ENCODE data around the gene JCHAIN. TPM values are rescaled to one million over a fixed set of nuclear protein-coding genes. Genes with fewer than 3 reads are reported as not detected.
"Not testable (repeated sequence)": the region's sequence is repeated elsewhere in the genome, so short reads cannot be mapped to it uniquely, and the experiment has no call there.

Gene JCHAIN
- total RNA-seq, 2 donors from 2014 or later = 39.7 TPM; not detected in 1

DNA sequence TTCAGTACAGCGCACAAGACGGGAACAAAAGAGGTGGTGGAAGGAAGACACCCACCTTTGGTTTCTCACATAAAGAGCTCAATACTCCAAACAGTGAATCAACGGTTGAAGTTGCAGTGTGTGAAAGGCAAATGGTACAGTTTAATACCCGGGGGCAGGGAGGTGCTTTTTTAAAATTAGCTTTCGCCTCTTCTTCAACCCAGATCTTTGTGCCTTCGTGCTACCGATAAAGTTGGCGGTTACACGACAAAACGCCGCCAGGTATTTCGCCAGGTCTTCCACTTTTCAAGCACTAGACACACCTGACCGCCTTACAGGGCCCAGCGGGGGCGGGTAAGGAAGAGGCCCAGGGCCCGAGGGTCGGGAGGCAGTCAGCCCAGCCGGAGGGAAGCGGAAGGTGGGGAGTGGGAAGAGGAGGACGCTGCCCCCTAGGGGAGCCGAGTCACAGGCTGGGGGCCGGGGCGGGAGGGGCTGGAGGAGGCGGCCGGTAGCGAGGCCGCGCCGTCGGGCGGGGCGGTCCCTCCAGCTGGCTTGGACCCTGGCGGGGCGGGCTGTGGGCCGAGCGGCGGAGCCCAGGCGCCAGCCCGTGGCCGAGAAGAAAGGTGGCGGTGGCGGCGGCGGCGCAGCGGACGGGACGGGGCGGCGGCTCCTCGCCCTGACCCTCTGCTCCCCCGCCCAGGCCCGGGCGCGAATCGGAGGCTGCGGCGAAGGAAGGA is 38.1 kb upstream of the JCHAIN start:
- Mint-ChIP-seq H3K9me3 (no peaks in the 10 kb centered on the region), H3K27ac (peak overlapping the region; percentile 93 to 94), H3K4me1 (ENCODE audit: low read depth in 2 of 2) (peaks cover 23 to 25% of the 10 kb centered on the region in 2 donors), H3K4me3 (peak overlapping the region; percentile 96), H3K27me3 (no peaks in the 10 kb centered on the region), H3K36me3 (no peaks in the 10 kb centered on the region)
- DNase-seq (ENCODE audit: low spot score) (peak; percentile 75), ATAC-seq (peak; percentile 78 to 82)

- DNase-seq (ENCODE audit: low spot score) = no peak
- no peaks in the 10 kb centered on the region for H3K27me3 Mint-ChIP-seq
- H3K36me3 Mint-ChIP-seq = no peaks in the 10 kb centered on the region
- peaks cover 23 to 25% of the 10 kb centered on the region in 2 donors for H3K4me1 Mint-ChIP-seq (ENCODE audit: low read depth in 2 of 2)
- no peak for ATAC-seq
- H3K9me3 Mint-ChIP-seq = no peaks in the 10 kb centered on the region
- peak overlapping the region; percentile 93 to 94 for H3K27ac Mint-ChIP-seq
- H3K4me3 Mint-ChIP-seq = peak overlapping the region; percentile 96
Observed at GRCh38 chr4:70703619-70704214, 37.4 kb upstream of the JCHAIN start.

- not testable (repeated sequence) for H3K27ac Mint-ChIP-seq; DNase-seq (ENCODE audit: low spot score); H3K36me3 Mint-ChIP-seq; ATAC-seq; H3K4me3 Mint-ChIP-seq; H3K27me3 Mint-ChIP-seq; H3K9me3 Mint-ChIP-seq
- H3K4me1 Mint-ChIP-seq (ENCODE audit: low read depth in 2 of 2) = peaks cover 23 to 25% of the 10 kb centered on the region in 2 donors
Observed at GRCh38 chr4:70702592-70702991, 36.3 kb upstream of the JCHAIN start.

DNA sequence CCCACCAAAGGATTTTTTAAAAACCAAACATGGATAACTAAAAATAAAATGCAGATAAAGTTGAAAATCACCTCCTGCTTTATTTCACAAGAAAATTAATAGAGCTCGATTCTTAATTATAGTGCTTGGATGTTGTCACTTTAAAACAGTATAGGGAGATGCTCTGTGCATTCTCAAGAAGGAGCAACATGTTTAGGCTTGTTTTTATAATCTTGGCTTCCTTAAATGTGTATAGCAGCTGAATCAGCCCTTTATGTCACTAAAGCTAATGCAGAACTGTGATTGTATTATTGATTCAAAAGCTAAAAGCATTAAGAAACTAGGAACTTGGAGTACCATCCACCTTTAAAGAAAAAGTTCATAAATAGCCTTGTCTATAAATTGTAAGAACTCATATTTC is 35.0 kb upstream of the JCHAIN start:
- ATAC-seq = no peak
- Mint-ChIP-seq H3K27me3 (no peaks in the 10 kb centered on the region), H3K4me3 (no peak overlapping the region), H3K4me1 (ENCODE audit: low read depth in 2 of 2) (peaks cover 18 to 20% of the 10 kb centered on the region in 2 donors), H3K36me3 (no peaks in the 10 kb centered on the region), H3K9me3 (no peaks in the 10 kb centered on the region), H3K27ac (no peak overlapping the region)
- DNase-seq (ENCODE audit: low spot score) = no peak

DNA sequence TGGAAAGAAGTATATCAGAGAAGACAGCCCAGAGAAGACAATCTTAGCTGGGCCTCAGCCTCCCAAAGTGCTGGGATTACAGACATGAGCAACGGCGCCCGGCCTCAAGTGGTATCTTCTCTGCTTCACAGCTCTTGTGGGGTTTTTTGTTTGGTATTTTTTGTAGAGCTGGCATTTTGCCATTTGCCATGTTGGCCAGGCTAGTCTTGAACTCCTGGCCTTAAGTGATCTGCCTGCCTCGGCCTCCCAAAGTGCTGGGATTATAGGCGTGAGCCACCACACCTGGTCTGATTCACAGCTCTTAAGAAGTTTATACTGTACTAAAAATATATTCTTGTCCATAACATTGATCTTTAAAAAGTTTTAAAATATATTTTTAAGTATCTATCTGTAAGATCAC is 34.4 kb upstream of the JCHAIN start:
- no peak for ATAC-seq
- no peaks in the 10 kb centered on the region for H3K27me3 Mint-ChIP-seq
- H3K9me3 Mint-ChIP-seq = no peaks in the 10 kb centered on the region
- peaks cover 13 to 15% of the 10 kb centered on the region in 2 donors for H3K4me1 Mint-ChIP-seq (ENCODE audit: low read depth in 2 of 2)
- DNase-seq (ENCODE audit: low spot score) = no peak
- no peak overlapping the region for H3K27ac Mint-ChIP-seq
- no peaks in the 10 kb centered on the region for H3K36me3 Mint-ChIP-seq
- no peak overlapping the region for H3K4me3 Mint-ChIP-seq

GRCh38 chr4:70698435-70698834 is 32.1 kb upstream of the JCHAIN start:
- not testable (repeated sequence) for H3K4me1 Mint-ChIP-seq (ENCODE audit: low read depth in 2 of 2); H3K36me3 Mint-ChIP-seq; H3K27ac Mint-ChIP-seq; DNase-seq (ENCODE audit: low spot score); ATAC-seq; H3K4me3 Mint-ChIP-seq; H3K27me3 Mint-ChIP-seq; H3K9me3 Mint-ChIP-seq

- not testable (repeated sequence) for H3K4me3 Mint-ChIP-seq; H3K9me3 Mint-ChIP-seq; H3K27me3 Mint-ChIP-seq; H3K36me3 Mint-ChIP-seq; ATAC-seq; H3K27ac Mint-ChIP-seq; DNase-seq (ENCODE audit: low spot score)
- H3K4me1 Mint-ChIP-seq (ENCODE audit: low read depth in 2 of 2) = peaks cover 12 to 13% of the 10 kb centered on the region in 2 donors
Observed at GRCh38 chr4:70694633-70695032, 28.3 kb upstream of the JCHAIN start.

GRCh38 chr4:70691661-70692060 is 25.4 kb upstream of the JCHAIN start:
- no peak for DNase-seq (ENCODE audit: low spot score)
- Mint-ChIP-seq H3K4me1 (ENCODE audit: low read depth in 2 of 2) (peaks cover 31 to 36% of the 10 kb centered on the region in 2 donors), H3K27me3 (no peaks in the 10 kb centered on the region), H3K9me3 (no peaks in the 10 kb centered on the region), H3K36me3 (peaks cover 16% of the 10 kb centered on the region), H3K27ac (no peak overlapping the region), H3K4me3 (peak overlapping the region; percentile 30)
- ATAC-seq = no peak

DNA sequence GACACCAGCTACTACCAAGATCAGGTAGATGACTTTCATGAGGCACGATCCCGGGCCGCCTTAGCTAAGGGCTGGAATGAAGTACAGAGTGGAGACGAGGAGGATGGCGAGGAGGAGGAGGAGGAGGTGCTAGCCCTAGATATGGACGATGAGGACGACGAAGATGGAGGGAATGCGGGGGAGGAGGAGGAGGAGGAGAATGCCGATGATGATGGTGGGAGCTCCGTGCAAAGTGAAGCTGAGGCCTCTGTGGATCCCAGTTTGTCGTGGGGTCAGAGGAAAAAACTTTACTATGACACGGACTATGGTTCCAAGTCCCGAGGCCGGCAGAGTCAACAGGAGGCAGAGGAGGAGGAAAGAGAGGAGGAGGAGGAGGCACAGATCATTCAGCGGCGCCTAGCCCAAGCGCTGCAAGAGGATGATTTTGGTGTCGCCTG is 22.5 kb upstream of the JCHAIN start:
- peak overlapping the region; percentile 97 to 99 for H3K27ac Mint-ChIP-seq
- ATAC-seq (peak; percentile 1 to 17), DNase-seq (ENCODE audit: low spot score) (no peak)
- H3K4me3 Mint-ChIP-seq = peak overlapping the region; percentile 100
- H3K4me1 Mint-ChIP-seq (ENCODE audit: low read depth in 2 of 2) = peaks cover 31 to 36% of the 10 kb centered on the region in 2 donors
- no peaks in the 10 kb centered on the region for H3K9me3 Mint-ChIP-seq
- peaks cover 16% of the 10 kb centered on the region for H3K36me3 Mint-ChIP-seq
- H3K27me3 Mint-ChIP-seq = no peaks in the 10 kb centered on the region

DNA sequence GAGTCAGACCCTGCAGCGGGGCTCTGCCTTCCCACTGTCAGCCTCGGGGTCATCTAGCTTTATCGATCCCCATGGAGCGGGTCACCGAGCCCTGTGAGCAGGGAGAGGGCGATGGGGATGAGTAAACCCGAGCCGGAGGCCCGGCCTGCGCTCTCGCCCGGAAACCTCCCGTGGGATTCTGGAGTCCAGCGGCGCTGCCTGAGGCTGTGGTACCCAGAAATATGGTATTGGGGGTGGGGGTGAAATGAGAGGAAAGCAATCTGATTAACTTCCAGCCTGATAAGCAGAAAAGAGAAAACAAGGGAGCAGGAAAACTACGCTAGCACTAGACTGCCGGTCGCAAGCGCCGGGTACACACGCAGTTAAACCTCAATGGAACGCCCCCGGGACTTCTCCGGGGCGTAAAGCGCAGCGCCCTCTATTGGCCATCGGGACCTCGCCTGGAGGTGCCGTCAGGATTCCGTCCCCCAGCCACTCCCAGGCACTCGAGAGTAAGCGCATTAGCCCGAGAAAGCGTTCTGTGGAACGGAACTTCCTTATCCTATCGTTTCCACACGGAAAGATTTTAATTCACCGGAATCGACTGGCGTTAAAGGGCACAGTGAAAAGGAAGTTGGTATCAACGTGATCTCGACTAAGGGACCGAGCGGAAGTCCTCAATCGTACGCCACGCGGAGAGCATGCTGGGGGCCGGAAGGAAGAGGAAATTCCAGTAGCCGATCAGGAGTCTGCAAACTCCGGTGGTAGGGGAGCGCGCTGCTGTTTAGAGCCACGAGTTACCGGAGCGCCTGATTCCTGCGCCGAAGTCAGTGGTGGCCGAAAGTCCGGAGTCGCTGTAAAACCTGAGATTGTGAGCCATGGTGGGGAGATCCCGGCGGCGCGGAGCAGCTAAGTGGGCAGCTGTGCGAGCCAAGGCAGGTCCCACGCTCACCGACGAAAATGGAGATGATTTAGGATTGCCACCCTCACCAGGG is 21.8 kb upstream of the JCHAIN start, which contains the start of gene UTP3:
UTP3 (plus strand) TSS at position 712 of the 974 bp plus-strand sequence; CDS start at position 858, 146 bp downstream.
- Mint-ChIP-seq H3K4me3 (peak within 1 kb of the TSS; percentile 100), H3K4me1 (ENCODE audit: low read depth in 2 of 2) (peaks cover 31 to 36% of the 10 kb centered on the region in 2 donors), H3K9me3 (no peaks in the 10 kb centered on the region), H3K36me3 (peaks cover 16% of the 10 kb centered on the region), H3K27ac (peak within 1 kb of the TSS; percentile 97 to 99), H3K27me3 (peaks cover 0 to 2% of the 10 kb centered on the region in 2 donors)
- ATAC-seq (peak; percentile 95 to 96), DNase-seq (ENCODE audit: low spot score) (peak; percentile 96)

DNA sequence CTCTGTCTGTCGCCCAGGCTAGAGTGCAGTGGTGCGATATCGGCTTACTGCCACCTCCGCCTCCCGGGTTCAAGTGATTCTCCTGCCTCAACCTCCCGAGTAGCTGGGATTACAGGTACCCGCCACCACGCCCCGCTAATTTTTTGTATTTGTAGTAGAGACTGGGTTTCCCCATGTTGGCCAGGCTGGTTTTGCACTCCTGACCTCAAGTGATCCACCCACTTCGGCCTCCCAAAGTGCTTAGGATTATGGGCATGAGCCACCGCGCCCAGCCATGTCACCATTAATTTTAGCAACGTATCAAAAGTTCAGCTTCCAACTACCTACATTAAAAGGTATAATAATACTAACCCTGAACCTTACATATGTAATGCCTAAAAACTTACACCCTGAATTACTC is 21.1 kb upstream of the JCHAIN start:
- ATAC-seq = no peak
- peaks cover 0 to 3% of the 10 kb centered on the region in 2 donors for H3K27me3 Mint-ChIP-seq
- H3K27ac Mint-ChIP-seq = peak overlapping the region; percentile 97 to 99
- peaks cover 31 to 36% of the 10 kb centered on the region in 2 donors for H3K4me1 Mint-ChIP-seq (ENCODE audit: low read depth in 2 of 2)
- H3K4me3 Mint-ChIP-seq = peak overlapping the region; percentile 100
- no peaks in the 10 kb centered on the region for H3K9me3 Mint-ChIP-seq
- H3K36me3 Mint-ChIP-seq = peaks cover 16% of the 10 kb centered on the region
- DNase-seq (ENCODE audit: low spot score) = peak; percentile 64

- not testable (repeated sequence) for ATAC-seq; DNase-seq (ENCODE audit: low spot score); H3K9me3 Mint-ChIP-seq; H3K36me3 Mint-ChIP-seq; H3K4me1 Mint-ChIP-seq (ENCODE audit: low read depth in 2 of 2); H3K27ac Mint-ChIP-seq; H3K27me3 Mint-ChIP-seq; H3K4me3 Mint-ChIP-seq
Observed at GRCh38 chr4:70682142-70682541, 15.8 kb upstream of the JCHAIN start.

DNA sequence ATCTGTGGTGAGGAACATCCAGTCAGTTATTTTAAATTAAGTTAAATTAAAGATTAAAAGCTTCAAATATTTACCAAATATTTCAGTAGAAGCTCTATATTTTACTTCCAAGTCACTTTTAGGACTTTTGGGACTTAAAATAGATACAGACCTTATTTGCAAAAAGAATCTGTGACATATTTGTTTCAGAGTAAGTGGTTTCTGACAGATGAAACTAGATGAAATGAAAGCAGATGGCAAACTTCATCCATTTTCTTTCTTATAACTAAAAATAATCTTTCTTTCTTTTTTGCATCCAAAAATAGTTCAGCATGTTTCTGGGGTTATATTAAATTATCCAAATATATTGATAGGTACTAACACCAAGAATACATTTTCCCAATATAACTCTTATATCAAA is 15.4 kb upstream of the JCHAIN start:
- H3K4me3 Mint-ChIP-seq = no peak overlapping the region
- no peaks in the 10 kb centered on the region for H3K9me3 Mint-ChIP-seq
- DNase-seq (ENCODE audit: low spot score) (no peak), ATAC-seq (no peak)
- H3K27me3 Mint-ChIP-seq = peaks cover 0 to 5% of the 10 kb centered on the region in 2 donors
- H3K4me1 Mint-ChIP-seq (ENCODE audit: low read depth in 2 of 2) = no peaks in the 10 kb centered on the region
- no peaks in the 10 kb centered on the region for H3K36me3 Mint-ChIP-seq
- H3K27ac Mint-ChIP-seq = no peak overlapping the region
